Measurements from ENCODE around the gene RPS27A.
"Not testable (repeated sequence)": the region's sequence is repeated elsewhere in the genome, so short reads cannot be mapped to it uniquely, and the experiment has no call there.

Gene RPS27A

DNA sequence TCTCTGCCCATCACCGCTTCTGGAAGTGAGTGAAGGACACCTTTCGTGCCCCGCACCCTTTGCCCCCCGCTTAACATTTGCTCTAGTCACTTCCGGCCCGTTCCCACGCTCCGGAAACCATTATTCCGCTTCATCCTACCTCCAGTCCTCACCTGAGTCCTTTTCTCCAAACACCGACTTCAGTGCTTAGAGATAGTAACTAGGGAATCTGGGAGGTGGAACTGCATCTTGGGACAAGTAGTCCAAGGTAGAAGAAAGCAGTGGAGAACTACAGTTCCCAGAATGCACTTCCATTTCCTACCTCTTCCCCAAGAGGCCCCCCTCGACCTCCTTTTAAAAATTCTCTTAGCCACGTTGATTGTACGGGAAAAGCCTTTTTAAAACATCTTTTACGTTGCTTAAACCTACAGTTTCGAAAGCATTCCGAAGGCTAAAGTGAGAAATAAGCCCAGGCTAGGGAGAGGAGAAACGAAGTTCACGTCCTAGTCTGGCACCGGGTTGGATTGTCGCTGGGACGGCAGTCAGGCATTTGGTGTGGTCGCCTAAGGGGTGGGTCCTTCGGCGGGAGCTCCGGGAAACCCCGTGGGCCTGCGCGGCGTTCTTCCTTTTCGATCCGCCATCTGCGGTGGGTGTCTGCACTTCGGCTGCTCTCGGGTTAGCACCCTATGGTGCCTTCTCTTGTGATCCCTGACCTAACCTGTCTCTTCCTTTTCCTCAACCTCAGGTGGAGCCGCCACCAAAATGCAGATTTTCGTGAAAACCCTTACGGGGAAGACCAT is at the start of gene RPS27A, which contains the start of gene CLHC1:
Gene RPS27A (plus strand): TSS at position 605 of the 779 bp plus-strand sequence. CDS start 137 bp downstream, at position 742.
Gene CLHC1 (minus strand): TSS at position 210 of the 779 bp plus-strand sequence. CDS start 9,882 bp downstream, outside the sequence.
- peak within 1 kb of the TSS; percentile 95 for H3K4me3 ChIP-seq (ENCODE audit: low read depth, low read length)
- TF ChIP-seq, protein P1, sequence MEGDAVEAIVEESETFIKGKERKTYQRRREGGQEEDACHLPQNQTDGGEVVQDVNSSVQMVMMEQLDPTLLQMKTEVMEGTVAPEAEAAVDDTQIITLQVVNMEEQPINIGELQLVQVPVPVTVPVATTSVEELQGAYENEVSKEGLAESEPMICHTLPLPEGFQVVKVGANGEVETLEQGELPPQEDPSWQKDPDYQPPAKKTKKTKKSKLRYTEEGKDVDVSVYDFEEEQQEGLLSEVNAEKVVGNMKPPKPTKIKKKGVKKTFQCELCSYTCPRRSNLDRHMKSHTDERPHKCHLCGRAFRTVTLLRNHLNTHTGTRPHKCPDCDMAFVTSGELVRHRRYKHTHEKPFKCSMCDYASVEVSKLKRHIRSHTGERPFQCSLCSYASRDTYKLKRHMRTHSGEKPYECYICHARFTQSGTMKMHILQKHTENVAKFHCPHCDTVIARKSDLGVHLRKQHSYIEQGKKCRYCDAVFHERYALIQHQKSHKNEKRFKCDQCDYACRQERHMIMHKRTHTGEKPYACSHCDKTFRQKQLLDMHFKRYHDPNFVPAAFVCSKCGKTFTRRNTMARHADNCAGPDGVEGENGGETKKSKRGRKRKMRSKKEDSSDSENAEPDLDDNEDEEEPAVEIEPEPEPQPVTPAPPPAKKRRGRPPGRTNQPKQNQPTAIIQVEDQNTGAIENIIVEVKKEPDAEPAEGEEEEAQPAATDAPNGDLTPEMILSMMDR (IDR thresholded peaks at IDR 0.05; ENCODE audit: control insufficient read depth, extremely low read depth, insufficient read depth) = no peak
- DNase-seq (ENCODE audit: low read depth) = peak; percentile 93

DNA sequence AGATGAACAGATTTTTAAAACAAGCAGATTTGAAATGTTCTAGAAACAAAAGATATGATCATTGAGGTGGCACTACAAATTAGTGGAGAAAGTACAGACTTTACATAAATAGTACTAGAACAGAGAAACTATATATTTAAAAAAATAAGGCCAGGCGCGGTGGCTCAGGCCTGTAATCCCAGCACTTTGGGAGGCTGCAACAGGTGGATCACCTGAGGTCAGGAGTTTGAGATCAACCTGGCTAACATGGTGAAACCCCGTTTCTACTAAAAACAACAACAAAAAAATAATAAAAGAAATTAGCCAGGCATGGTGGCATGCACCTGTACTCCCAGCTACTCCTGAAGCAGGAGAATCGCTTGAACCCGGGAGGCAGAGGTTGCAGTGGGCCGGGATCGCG is 45.7 kb upstream of the RPS27A start:
- H3K4me3 ChIP-seq (ENCODE audit: low read depth, low read length) = not testable (repeated sequence)

DNA sequence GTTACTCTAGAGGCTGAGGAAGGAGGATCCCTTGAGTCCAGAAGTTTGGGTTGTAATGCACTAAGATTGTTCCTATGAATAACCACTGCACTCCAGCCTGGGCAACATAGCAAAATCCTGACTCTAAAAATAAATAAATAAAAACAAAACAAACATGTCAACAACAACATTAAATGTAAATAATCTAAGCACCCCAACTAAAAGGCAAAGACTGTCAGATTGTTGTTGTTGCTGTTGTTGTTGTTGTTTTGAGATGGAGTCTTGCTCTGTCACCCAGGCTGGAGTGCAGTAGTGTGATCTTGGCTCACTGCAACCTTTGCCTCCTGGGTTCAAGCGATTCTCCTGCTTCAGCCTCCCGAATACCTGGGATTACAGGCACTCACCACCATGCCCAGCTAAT is 40.6 kb upstream of the RPS27A start:
- H3K4me3 ChIP-seq (ENCODE audit: low read depth, low read length); DNase-seq (ENCODE audit: low read depth): not testable (repeated sequence)

More for the DNA sequence above, 45.7 kb upstream of the RPS27A start:
- DNase-seq (ENCODE audit: low read depth) = not testable (repeated sequence)

DNA sequence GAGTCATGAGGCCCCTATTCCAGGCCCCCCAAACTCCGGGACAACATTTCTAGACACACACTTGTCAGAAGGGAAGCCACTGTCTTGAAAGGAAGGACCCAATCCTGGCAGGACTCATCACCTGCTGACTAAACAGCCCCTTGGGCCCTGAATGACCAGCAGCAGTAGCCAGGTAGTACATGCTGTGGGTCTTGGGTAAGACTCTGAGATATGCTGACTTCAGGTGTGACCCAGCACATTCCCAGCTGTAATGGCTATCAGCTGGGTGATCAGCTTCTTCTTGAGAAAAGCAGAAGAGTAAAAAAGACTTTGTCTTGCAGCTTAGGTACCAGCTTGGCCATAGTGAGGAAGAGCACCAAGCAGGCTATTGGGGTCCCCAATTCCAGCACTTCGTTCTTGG is 36.0 kb upstream of the RPS27A start:
- H3K4me3 ChIP-seq (ENCODE audit: low read depth, low read length) = no peak overlapping the region
- DNase-seq (ENCODE audit: low read depth) = no peak
- TF ChIP-seq, protein P1 (IDR thresholded peaks at IDR 0.05; ENCODE audit: control insufficient read depth, extremely low read depth, insufficient read depth) = no peak

GRCh38 chr2:55200416-55200815 is 32.1 kb upstream of the RPS27A start:
- no peak overlapping the region for H3K4me3 ChIP-seq (ENCODE audit: low read depth, low read length)
- TF ChIP-seq, protein P1 (IDR thresholded peaks at IDR 0.05; ENCODE audit: control insufficient read depth, extremely low read depth, insufficient read depth) = no peak
- DNase-seq (ENCODE audit: low read depth) = no peak

- TF ChIP-seq, protein P1 (IDR thresholded peaks at IDR 0.05; ENCODE audit: control insufficient read depth, extremely low read depth, insufficient read depth) = no peak
- no peak overlapping the region for H3K4me3 ChIP-seq (ENCODE audit: low read depth, low read length)
- no peak for DNase-seq (ENCODE audit: low read depth)
Measured at GRCh38 chr2:55204536-55204935, 28.0 kb upstream of the RPS27A start.

DNA sequence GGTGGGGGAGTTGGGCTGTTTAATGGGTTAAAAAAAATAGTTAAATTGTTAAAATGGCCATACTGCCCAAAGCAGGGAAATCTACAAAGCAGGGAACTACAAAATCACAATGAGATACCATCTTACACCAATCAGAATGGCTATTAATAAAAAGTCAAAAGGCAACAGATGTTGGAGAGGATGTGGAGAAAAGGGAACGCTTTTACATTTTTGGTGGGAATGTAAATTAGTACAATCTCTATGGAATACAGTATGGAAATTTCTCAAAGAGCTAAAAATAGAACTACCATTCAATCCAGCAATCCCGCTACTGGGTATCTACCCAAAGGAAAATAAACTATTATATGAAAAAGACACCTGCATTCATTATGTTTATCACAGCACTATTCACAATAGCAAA is 27.5 kb upstream of the RPS27A start:
- no peak overlapping the region for H3K4me3 ChIP-seq (ENCODE audit: low read depth, low read length)
- no peak for DNase-seq (ENCODE audit: low read depth)
- TF ChIP-seq, protein P1 (IDR thresholded peaks at IDR 0.05; ENCODE audit: control insufficient read depth, extremely low read depth, insufficient read depth) = no peak

DNA sequence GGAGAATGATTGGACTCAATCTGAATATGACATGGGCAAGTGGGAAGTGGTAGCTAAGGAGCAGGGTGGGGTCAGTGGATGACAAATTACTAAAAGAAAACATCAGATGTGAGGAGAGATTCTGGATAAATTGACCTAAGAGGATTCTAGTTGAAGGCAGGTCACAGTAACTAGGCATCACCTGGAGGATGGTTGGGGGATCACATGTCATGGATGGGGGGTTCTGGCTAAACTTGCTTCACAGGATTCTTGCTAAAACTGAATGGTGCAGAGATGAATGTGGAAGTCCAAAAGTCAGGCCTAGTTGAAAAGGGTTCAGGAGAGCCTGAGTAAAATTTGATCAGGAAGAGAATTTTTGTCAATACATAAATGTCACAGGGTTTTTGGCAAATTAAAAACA is 18.7 kb upstream of the RPS27A start:
- TF ChIP-seq, protein P1 (IDR thresholded peaks at IDR 0.05; ENCODE audit: control insufficient read depth, extremely low read depth, insufficient read depth) = no peak
- no peak overlapping the region for H3K4me3 ChIP-seq (ENCODE audit: low read depth, low read length)
- no peak for DNase-seq (ENCODE audit: low read depth)
